ENCODE data around the gene NFKBIZ.

Gene NFKBIZ

DNA sequence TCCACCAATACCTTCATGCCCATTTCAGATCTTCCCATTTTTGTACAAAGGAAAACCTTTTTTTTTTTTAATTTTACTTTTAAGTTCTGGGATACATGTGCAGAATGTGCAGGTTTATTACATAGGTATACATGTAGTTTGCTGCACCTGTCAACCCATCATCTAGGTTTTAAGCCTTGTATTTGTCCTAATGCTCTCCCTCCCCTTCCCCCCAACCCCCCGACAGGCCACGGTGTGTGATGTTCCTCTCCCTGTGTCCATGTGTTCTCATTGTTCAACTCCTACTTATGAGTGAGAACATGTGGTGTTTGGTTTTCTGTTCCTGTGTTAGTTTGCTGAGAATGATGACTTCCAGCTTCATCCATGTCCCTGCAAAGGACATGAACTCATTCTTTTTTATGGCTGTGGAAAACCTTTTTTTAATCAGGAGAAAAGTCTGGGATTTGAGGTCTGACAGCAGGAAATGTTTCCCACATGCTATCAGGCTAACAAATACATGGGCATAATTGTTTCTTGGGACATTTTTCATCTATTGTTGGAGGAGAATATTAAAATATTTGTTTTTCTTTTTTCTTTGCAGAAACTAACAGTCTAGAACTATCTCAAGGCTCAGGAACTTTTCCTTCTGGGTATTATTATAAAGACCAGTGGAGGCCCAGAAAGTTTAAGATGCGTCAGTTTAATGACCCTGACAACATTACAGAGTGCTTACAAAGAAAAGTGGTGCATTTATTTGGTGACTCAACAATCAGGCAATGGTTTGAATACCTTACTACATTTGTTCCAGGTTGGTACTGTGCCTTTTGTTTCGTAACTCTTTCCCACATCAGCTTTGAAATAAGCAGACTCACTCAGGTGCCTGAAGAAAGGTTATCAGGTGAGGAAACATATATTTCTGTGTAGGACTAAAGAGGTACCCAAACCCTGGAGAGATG is 32.8 kb upstream of the NFKBIZ start:
- H3K27ac Mint-ChIP-seq: peak overlapping the region; percentile 63
- peaks cover 20% of the 10 kb centered on the region for H3K36me3 Mint-ChIP-seq
- H3K4me3 Mint-ChIP-seq: no peak overlapping the region
- H3K9me3 Mint-ChIP-seq: no peaks in the 10 kb centered on the region
- peaks cover 56% of the 10 kb centered on the region for H3K4me1 Mint-ChIP-seq
- no peaks in the 10 kb centered on the region for H3K27me3 Mint-ChIP-seq

DNA sequence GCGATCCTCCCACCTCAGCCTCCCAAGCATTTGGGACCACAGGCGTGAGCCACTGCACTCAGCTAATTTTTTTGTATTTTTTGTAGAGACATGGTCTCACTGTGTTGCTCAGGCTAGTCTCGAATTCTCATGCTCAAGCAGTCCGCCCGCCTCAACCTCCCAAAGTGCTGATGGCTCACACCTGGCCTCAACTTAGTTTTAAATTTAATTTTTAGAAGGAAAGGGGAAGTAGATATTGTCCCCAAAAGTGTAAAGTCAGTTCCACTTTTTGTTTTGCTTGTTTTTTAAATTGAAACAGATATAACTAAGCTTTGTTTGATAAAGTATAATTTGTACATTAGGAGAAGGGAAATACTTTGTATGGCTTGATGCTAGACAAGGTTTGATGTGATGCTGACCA is 31.3 kb upstream of the NFKBIZ start:
- Mint-ChIP-seq H3K36me3 (peaks cover 30% of the 10 kb centered on the region), H3K4me3 (no peak overlapping the region), H3K27ac (no peak overlapping the region), H3K4me1 (peaks cover 67% of the 10 kb centered on the region), H3K27me3 (no peaks in the 10 kb centered on the region), H3K9me3 (no peaks in the 10 kb centered on the region)

DNA sequence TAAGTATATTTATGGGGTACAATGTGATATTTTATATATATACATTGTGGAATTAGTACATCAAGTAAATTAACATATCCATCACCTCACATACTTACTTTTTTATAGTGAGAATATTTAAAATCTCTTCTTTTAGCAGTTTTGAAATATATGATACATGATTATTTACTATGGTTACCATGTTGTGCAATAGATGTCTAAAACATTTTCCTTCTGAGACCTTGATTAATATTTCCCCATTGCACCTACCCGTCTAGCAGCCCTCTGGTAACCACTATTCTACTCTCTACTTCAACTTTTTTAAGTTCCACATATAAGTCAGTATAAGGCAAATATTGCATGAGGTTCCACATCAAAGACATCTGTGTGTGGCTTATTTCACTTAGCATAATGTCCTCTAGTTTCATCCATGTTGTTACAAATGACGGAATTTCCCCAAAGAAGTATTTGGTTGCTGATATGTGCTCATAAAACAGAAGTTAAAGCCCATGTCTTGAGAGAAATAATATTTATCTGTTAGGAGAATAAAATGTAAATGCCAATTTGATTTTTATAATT is 29.6 kb upstream of the NFKBIZ start:
- no peak overlapping the region for H3K4me3 Mint-ChIP-seq
- H3K27me3 Mint-ChIP-seq: no peaks in the 10 kb centered on the region
- H3K36me3 Mint-ChIP-seq: peaks cover 31% of the 10 kb centered on the region
- H3K27ac Mint-ChIP-seq: peak overlapping the region; percentile 23
- H3K4me1 Mint-ChIP-seq: peaks cover 55% of the 10 kb centered on the region
- no peaks in the 10 kb centered on the region for H3K9me3 Mint-ChIP-seq

DNA sequence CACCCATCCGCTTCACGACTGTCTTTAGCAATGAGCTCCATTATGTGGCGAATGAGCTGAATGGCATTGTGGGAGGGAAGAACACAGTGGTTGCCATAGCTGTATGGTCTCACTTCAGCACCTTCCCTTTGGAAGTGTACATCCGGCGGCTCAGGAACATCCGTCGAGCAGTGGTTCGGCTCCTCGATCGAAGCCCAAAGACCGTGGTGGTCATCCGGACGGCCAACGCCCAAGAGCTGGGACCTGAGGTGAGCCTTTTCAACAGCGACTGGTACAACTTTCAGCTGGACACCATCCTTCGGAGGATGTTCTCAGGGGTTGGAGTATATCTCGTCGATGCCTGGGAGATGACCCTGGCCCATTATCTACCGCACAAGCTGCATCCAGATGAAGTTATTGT is 27.8 kb upstream of the NFKBIZ start:
- Mint-ChIP-seq H3K27ac (no peak overlapping the region), H3K36me3 (peaks cover 31% of the 10 kb centered on the region), H3K4me1 (peaks cover 54% of the 10 kb centered on the region), H3K9me3 (no peaks in the 10 kb centered on the region), H3K4me3 (no peak overlapping the region), H3K27me3 (no peaks in the 10 kb centered on the region)

DNA sequence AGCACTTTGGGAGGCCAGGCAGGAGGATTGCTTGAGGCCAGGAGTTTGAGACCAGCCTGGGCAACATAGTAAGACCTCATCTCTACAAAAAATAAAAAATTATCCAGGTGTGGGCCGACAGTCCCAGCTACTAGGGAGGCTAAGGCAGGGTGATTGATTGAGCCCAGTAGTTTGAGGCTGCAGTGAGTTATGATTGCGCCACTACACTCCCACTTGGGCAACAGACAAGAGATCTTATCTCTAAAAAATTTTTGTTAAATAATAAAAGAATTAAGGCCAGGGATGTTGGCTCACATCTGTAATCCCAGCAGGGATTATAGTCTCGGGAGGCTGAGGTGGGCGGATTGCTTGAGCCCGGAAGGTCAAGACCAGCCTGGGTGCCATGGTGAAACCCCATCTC is 25.8 kb upstream of the NFKBIZ start:
- H3K4me3 Mint-ChIP-seq: no peak overlapping the region
- H3K27ac Mint-ChIP-seq: no peak overlapping the region

DNA sequence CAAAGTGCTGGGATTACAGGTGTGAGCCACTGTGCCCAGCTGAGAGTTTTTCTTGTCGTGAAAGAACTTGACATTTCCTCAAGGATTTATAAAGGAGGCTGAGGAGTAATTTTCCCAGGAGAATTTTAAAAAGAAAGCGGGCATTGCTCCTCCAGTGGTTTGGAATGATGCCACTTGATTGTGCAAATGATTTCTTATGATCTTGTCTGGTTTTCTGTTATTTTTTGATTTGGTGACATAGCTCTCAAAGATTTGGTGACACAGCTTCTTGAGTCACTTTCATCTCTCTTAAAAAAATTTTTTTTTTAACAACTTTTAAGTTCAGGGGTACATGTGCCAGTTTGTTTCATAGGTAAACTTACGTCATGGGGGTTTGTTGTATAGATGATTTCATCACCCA is 24.6 kb upstream of the NFKBIZ start:
- no peaks in the 10 kb centered on the region for H3K9me3 Mint-ChIP-seq
- no peak overlapping the region for H3K4me3 Mint-ChIP-seq
- H3K27me3 Mint-ChIP-seq: no peaks in the 10 kb centered on the region
- peaks cover 65% of the 10 kb centered on the region for H3K4me1 Mint-ChIP-seq
- H3K27ac Mint-ChIP-seq: peak overlapping the region; percentile 4
- H3K36me3 Mint-ChIP-seq: peaks cover 25% of the 10 kb centered on the region

More for the DNA sequence above, 25.8 kb upstream of the NFKBIZ start:
- no peaks in the 10 kb centered on the region for H3K27me3 Mint-ChIP-seq
- peaks cover 28% of the 10 kb centered on the region for H3K36me3 Mint-ChIP-seq
- peaks cover 61% of the 10 kb centered on the region for H3K4me1 Mint-ChIP-seq
- no peaks in the 10 kb centered on the region for H3K9me3 Mint-ChIP-seq

DNA sequence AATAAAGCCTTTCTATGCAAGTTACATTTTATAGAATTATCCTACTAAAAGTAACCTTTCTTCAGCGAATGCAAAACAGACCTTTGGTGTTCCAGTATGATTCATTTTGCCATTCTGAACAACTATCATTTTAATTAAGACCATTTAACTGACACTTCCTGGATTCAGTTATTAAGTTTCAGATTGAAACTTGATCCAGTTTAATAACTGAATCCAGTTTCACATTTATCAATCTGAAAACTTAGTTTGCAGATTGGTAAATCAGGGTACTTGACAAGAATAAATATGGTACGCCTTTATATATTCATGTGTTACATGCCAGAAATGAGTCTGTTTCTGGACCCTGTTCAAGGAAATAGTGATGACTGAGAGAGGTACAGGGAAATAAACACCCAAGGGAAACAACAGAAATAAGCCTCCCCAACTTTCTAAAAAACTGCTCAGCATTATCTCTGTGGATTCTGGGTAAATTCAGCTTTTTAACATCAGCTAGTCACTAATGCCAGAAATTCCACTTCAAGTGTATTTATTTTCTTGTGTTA is 23.3 kb upstream of the NFKBIZ start:
- H3K36me3 Mint-ChIP-seq: peaks cover 18% of the 10 kb centered on the region
- H3K4me3 Mint-ChIP-seq: peak overlapping the region; percentile 75
- peak overlapping the region; percentile 99 for H3K27ac Mint-ChIP-seq
- H3K9me3 Mint-ChIP-seq: no peaks in the 10 kb centered on the region
- peaks cover 67% of the 10 kb centered on the region for H3K4me1 Mint-ChIP-seq
- no peaks in the 10 kb centered on the region for H3K27me3 Mint-ChIP-seq

DNA sequence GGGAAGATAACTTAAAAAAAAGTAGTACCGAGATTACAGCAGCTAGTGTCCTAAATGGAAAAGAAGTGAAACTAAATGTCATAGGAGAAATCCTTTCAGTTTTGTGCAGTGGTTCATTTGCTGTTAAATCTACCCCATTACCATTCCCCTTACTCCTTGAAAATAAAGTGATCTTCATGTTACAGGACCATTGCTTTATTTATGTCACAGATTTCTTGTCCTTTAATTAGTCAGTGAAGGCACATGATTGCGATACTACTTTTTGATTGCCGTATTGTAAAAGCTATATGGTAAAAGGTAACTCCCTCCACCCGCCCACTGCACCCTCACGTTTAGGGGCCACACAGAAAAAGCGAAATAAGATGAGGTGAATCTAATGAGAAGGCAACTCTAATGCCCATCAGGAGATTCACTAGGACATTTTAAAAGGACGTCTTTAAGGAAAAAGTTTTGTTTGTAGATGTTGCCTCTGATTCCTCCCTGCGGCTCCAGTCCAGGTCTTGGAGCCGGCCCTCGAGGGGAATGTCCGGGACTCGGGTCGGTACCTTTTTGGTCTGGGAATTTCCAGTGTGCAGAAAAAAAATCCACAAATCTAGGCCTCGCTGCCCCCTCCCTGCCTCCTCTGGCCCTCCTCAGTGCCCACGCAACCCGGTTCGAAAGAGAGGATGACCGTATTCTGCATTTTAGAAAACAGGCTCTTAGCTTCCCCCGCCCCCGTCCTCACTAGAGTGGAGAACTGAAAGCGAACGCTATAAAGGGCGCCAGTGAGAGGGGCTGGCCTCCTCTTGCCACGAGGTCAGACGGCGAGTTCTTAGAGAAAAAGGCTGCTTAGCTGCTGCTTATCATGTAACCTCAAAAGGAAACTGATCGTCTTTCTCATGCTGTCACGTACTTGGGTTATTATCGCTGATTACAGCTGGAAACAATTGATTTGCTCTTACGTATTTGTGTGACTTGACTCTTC is 21.8 kb upstream of the NFKBIZ start:
- Mint-ChIP-seq H3K27ac (peak overlapping the region; percentile 99), H3K36me3 (peaks cover 12% of the 10 kb centered on the region), H3K4me3 (peak overlapping the region; percentile 91), H3K4me1 (peaks cover 74% of the 10 kb centered on the region), H3K27me3 (no peaks in the 10 kb centered on the region), H3K9me3 (no peaks in the 10 kb centered on the region)

DNA sequence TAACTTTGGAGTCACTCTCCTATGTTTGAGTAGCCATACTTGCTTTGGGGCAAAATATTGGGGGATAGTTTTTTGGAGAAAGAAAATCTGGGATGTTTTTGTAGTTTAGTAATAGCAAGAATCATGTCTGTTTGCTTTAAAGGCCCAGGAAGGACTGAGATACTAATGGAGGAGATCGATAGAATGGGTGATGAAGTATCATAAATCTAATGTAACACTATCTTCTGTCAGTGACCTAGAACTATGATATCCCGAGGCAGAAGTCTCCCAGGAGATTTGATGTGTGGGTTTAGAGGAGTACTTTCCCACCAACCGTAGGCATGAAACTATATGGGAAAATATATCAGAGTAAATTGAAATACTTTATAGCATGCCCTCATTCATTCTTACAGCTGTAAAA is 21.0 kb upstream of the NFKBIZ start:
- Mint-ChIP-seq H3K27me3 (no peaks in the 10 kb centered on the region), H3K4me3 (peak overlapping the region; percentile 91), H3K9me3 (no peaks in the 10 kb centered on the region), H3K4me1 (peaks cover 76% of the 10 kb centered on the region), H3K27ac (peak overlapping the region; percentile 99), H3K36me3 (peaks cover 17% of the 10 kb centered on the region)

DNA sequence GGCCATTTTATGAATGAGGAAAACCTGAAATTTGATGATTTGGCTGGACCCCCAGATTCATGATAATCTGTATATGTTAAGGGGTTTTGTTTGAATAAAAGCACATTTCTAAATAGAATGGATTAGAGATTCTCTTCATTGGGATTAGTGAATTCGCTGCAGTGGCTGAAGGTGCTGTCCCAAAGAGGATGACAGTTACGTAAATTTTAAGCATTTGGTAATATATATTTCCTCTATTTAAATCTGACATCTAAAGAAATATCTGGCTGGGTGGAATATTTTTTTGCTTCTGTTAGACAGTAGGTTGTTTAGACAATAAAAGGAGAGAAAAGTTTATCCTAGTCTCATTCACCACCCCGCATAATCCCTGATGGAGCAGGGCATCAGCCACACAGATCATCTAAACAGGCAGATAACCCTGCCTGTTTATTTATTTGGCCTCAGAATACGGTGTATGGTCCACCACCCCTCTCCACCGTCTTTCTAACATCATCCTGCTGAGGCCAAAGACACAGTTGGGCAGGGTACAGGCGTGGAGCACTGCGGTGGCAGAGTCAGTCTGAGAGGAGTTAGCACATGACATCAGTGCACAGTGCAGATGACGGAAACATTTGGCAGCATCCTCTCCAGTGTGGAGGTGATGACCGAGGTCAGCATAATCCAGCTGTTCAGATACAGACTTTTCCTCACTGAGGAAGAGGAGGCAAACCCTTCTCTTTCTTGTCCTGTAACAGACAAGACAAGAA is 20.4 kb upstream of the NFKBIZ start:
- Mint-ChIP-seq H3K4me3 (peak overlapping the region; percentile 91), H3K9me3 (no peaks in the 10 kb centered on the region), H3K4me1 (peaks cover 82% of the 10 kb centered on the region), H3K27me3 (no peaks in the 10 kb centered on the region), H3K27ac (peak overlapping the region; percentile 99), H3K36me3 (peaks cover 21% of the 10 kb centered on the region)

DNA sequence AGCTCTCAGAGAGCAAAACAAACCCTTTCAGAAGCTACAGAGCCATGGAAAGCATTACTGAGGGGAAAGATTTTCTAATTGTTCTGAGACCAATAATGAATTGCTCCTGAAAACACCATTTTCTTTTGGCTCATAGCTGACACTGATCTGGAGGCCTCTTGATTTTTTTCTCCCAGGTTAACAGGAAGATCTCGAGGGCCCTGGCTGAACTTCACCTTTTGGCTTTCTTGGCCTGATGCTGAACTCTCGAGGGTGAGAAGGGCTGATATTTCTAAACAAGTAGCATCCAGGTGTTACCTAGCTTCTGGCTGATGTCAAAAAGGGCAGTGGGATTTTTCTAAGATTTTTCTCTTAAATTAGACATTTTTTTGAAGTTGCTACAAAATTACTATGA is 19.9 kb upstream of the NFKBIZ start:
- Mint-ChIP-seq H3K27ac (peak overlapping the region; percentile 99), H3K9me3 (no peaks in the 10 kb centered on the region), H3K27me3 (no peaks in the 10 kb centered on the region), H3K4me3 (peak overlapping the region; percentile 91), H3K4me1 (peaks cover 88% of the 10 kb centered on the region), H3K36me3 (peaks cover 25% of the 10 kb centered on the region)

DNA sequence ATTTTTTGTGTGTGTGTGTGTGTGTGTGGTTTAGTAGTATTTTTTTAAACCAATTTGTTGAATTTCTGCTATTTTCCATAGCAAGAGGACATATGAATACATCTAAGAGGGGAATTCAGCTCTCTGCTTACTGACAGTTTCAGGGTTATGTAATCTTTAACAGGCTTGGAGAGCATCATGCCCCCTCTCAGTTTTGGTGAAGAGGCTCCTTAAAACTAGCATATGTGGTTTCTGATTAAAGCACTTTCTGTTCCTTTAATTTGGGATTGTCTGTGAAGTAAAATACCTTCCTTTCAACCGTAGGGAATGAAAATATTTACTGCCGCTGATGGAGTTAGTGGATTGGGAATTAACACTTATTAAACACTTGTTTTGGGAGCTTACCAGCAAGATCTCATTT is 19.4 kb upstream of the NFKBIZ start:
- no peaks in the 10 kb centered on the region for H3K9me3 Mint-ChIP-seq
- peaks cover 88% of the 10 kb centered on the region for H3K4me1 Mint-ChIP-seq
- peaks cover 27% of the 10 kb centered on the region for H3K36me3 Mint-ChIP-seq
- H3K4me3 Mint-ChIP-seq: peak overlapping the region; percentile 91
- H3K27ac Mint-ChIP-seq: peak overlapping the region; percentile 99
- no peaks in the 10 kb centered on the region for H3K27me3 Mint-ChIP-seq

DNA sequence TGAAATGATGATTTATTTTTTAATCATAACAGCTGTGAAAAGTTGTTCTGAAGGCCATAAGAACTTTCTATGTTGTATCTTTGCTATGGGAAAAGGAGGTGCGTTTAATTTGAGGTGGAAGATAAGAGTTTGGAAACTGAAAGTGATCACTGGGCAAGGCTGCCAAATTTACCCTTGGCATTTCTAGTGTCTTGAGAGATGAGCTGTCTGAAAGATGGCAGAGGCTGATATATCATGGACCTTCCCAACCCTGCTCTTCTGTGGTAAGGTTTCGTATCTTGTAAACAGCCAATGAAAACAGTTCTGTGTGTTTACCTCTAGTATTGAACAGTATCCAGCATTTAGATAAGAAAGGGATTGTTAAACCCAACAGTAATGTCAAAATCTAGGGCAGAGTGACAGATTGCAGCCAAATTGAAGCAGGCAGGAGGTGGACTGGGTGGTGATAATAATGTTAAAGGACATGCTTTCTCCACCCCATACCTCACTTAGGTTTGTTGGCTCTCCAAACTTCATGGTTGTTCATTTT is 15.8 kb upstream of the NFKBIZ start:
- peaks cover 94% of the 10 kb centered on the region for H3K4me1 Mint-ChIP-seq
- peak overlapping the region; percentile 68 for H3K4me3 Mint-ChIP-seq

DNA sequence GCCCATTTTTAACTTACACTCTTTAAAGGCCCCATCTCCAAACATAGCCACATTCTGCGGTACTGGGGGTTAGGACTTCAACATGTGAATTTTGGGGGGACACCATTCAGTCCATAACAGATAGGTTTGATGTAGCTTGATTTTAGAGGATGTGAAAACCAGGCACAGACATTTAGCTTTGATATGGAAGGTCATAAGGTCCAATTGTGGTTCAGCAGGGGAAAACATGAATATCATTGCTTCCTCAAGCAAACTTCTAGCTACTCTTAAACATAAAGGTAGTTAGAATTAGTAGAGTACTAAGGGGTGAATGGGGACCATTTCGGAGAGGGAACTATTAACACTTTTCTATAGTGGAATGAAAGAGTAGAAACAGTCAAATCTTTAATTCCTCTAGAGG is 13.6 kb upstream of the NFKBIZ start:
- H3K27ac Mint-ChIP-seq: peak overlapping the region; percentile 4
- H3K9me3 Mint-ChIP-seq: no peaks in the 10 kb centered on the region
- peaks cover 82% of the 10 kb centered on the region for H3K4me1 Mint-ChIP-seq
- H3K36me3 Mint-ChIP-seq: peaks cover 34% of the 10 kb centered on the region
- no peaks in the 10 kb centered on the region for H3K27me3 Mint-ChIP-seq
- no peak overlapping the region for H3K4me3 Mint-ChIP-seq

More for the DNA sequence above, 15.8 kb upstream of the NFKBIZ start:
- no peaks in the 10 kb centered on the region for H3K9me3 Mint-ChIP-seq
- H3K27me3 Mint-ChIP-seq: no peaks in the 10 kb centered on the region
- peak overlapping the region; percentile 85 for H3K27ac Mint-ChIP-seq
- H3K36me3 Mint-ChIP-seq: peaks cover 34% of the 10 kb centered on the region

All from activated naive CD4-positive, alpha-beta T cell treated with anti-CD3 and anti-CD28 coated beads, Interleukin-2, amount 50 U/mL, for 24 hours (primary cell).